ENCODE results near the gene MAGEA11.
A peak's percentile ranks its signal among the peaks of the same experiment; 100 is the strongest.
"Not testable (repeated sequence)": the region's sequence is repeated elsewhere in the genome, so short reads cannot be mapped to it uniquely, and the experiment has no call there.

The MAGEA11 gene

DNA sequence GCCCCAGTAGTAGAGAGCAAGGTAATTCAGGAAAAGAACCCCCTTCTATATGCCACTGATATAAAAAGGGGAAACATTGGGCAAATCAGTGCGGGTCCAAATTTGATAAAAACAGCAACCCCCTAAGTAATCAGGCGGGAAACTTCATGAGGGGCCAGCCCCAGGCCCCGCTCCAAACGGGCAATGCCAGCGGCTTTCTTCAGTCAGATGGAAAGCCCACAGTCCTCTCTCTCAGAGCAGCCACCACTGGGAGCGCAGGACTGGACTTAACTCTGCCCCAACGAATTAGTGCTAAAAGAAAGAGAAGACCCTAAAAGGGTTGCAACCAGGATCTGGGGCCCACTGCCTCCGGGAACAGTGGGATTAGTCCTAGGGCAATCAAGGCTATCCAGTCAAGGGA, 9.9 kb downstream of the MAGEA11 start:
- H3K4me1 ChIP-seq (ENCODE audit: low read length) = no peaks in the 10 kb centered on the region
- no peaks in the 10 kb centered on the region for H3K27me3 ChIP-seq (ENCODE audit: low read depth, low read length)
- H3K4me3 ChIP-seq (ENCODE audit: low read length) = no peak overlapping the region
- H2AFZ ChIP-seq (ENCODE audit: low read depth, low read length) = no peak overlapping the region
- no peaks in the 10 kb centered on the region for H3K36me3 ChIP-seq (replicated peaks; ENCODE audit: low read depth, low read length)
- H4K20me1 ChIP-seq (ENCODE audit: insufficient read depth, low read length) = no peaks in the 10 kb centered on the region
- H3K9ac ChIP-seq (ENCODE audit: low read length) = no peak overlapping the region
- H3K79me2 ChIP-seq (ENCODE audit: low read length) = no peaks in the 10 kb centered on the region
- H3K4me2 ChIP-seq (ENCODE audit: low read length) = no peak overlapping the region
- H3K9me3 ChIP-seq (ENCODE audit: insufficient read depth, low read length) = no peaks in the 10 kb centered on the region
- no peak for TF ChIP-seq EZH2phosphoT487 (IDR thresholded peaks at IDR 0.05; ENCODE audit: low read depth)
- TF ChIP-seq, protein P1, sequence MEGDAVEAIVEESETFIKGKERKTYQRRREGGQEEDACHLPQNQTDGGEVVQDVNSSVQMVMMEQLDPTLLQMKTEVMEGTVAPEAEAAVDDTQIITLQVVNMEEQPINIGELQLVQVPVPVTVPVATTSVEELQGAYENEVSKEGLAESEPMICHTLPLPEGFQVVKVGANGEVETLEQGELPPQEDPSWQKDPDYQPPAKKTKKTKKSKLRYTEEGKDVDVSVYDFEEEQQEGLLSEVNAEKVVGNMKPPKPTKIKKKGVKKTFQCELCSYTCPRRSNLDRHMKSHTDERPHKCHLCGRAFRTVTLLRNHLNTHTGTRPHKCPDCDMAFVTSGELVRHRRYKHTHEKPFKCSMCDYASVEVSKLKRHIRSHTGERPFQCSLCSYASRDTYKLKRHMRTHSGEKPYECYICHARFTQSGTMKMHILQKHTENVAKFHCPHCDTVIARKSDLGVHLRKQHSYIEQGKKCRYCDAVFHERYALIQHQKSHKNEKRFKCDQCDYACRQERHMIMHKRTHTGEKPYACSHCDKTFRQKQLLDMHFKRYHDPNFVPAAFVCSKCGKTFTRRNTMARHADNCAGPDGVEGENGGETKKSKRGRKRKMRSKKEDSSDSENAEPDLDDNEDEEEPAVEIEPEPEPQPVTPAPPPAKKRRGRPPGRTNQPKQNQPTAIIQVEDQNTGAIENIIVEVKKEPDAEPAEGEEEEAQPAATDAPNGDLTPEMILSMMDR (IDR thresholded peaks at IDR 0.05; ENCODE audit: low read depth, low read length) = no peak
- no peak overlapping the region for H3K27ac ChIP-seq (ENCODE audit: low read length)

DNA sequence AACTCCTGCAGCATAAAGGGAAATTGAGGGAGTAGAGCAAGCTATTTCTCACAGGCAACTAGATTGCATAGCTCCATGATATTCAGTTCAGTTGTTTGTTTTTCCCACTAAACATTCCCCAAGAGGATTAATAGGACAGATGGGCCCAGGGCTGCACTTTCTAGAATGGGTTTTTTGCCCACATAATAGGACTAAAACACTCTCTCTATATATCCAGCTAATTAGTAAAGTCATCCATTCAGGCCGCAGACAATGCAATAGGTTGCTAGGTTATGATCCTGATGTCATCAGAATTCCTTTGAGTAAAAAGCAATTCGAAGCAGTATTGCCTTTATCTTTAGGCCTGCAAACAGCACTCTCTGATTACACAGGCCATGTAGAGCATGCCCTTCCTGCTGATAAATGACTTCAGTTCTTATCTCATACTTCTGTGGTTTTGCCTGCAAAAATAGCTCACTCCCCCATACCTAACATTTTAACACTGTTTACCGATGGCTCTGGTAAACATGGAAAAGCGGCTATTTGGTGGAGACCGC, 11.8 kb downstream of the MAGEA11 start:
- not testable (repeated sequence) for H2AFZ ChIP-seq (ENCODE audit: low read depth, low read length); H3K27ac ChIP-seq (ENCODE audit: low read length); H3K27me3 ChIP-seq (ENCODE audit: low read depth, low read length); H3K4me2 ChIP-seq (ENCODE audit: low read length); H3K9ac ChIP-seq (ENCODE audit: low read length); H3K79me2 ChIP-seq (ENCODE audit: low read length); H3K4me1 ChIP-seq (ENCODE audit: low read length); H3K9me3 ChIP-seq (ENCODE audit: insufficient read depth, low read length); H3K4me3 ChIP-seq (ENCODE audit: low read length); H4K20me1 ChIP-seq (ENCODE audit: insufficient read depth, low read length); H3K36me3 ChIP-seq (replicated peaks; ENCODE audit: low read depth, low read length)

- H3K27ac ChIP-seq (ENCODE audit: low read length); H2AFZ ChIP-seq (ENCODE audit: low read depth, low read length); H3K79me2 ChIP-seq (ENCODE audit: low read length); H4K20me1 ChIP-seq (ENCODE audit: insufficient read depth, low read length); H3K36me3 ChIP-seq (replicated peaks; ENCODE audit: low read depth, low read length); H3K9ac ChIP-seq (ENCODE audit: low read length); H3K27me3 ChIP-seq (ENCODE audit: low read depth, low read length); H3K4me3 ChIP-seq (ENCODE audit: low read length); H3K4me1 ChIP-seq (ENCODE audit: low read length); H3K4me2 ChIP-seq (ENCODE audit: low read length); H3K9me3 ChIP-seq (ENCODE audit: insufficient read depth, low read length): not testable (repeated sequence)
Measured at GRCh38 chrX:149727308-149727707, 15.4 kb downstream of the MAGEA11 start.

GRCh38 chrX:149742269-149742668, 30.4 kb downstream of the MAGEA11 start:
- not testable (repeated sequence) for H3K36me3 ChIP-seq (replicated peaks; ENCODE audit: low read depth, low read length); H4K20me1 ChIP-seq (ENCODE audit: insufficient read depth, low read length); H3K27ac ChIP-seq (ENCODE audit: low read length); H3K4me2 ChIP-seq (ENCODE audit: low read length); H3K79me2 ChIP-seq (ENCODE audit: low read length); H3K4me3 ChIP-seq (ENCODE audit: low read length); H2AFZ ChIP-seq (ENCODE audit: low read depth, low read length); H3K9me3 ChIP-seq (ENCODE audit: insufficient read depth, low read length); H3K27me3 ChIP-seq (ENCODE audit: low read depth, low read length); H3K9ac ChIP-seq (ENCODE audit: low read length); H3K4me1 ChIP-seq (ENCODE audit: low read length)

DNA sequence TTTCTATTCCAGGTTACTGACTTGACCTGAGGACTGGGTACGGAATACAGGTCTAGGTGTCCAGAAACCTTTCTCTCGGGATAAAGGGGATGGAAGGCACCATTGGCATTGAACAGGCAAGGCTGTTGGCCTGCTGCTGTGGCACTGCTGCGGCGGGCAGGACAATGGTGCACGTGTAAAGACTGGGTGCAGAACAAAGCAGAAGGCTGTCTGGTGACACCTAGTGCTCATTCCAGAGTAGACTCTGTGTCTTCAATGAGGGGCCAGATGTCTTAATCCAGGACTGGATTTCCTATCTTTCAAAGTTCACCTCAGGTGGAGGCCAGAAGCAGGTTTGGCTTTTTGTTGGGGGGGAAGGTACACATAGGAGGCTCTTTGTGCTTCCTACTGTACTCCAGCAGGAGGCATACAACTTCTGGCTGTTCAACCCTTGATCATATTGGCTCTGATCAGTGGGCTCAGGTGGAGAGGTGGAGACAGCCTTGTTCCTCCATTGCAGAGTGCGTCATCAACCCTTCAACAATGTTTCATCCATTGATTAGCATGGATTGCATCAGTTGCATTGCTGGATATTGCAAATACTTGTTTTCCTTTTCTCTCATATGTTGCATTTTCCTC, 34.6 kb downstream of the MAGEA11 start:
- H3K27me3 ChIP-seq (ENCODE audit: low read depth, low read length); H2AFZ ChIP-seq (ENCODE audit: low read depth, low read length); H3K36me3 ChIP-seq (replicated peaks; ENCODE audit: low read depth, low read length); H3K27ac ChIP-seq (ENCODE audit: low read length); H3K9ac ChIP-seq (ENCODE audit: low read length); H3K79me2 ChIP-seq (ENCODE audit: low read length); H3K4me1 ChIP-seq (ENCODE audit: low read length); H3K4me2 ChIP-seq (ENCODE audit: low read length); H4K20me1 ChIP-seq (ENCODE audit: insufficient read depth, low read length); H3K4me3 ChIP-seq (ENCODE audit: low read length); H3K9me3 ChIP-seq (ENCODE audit: insufficient read depth, low read length): not testable (repeated sequence)

- Histone ChIP-seq H3K27me3 (ENCODE audit: low read depth, low read length) (no peaks in the 10 kb centered on the region), H3K4me3 (ENCODE audit: low read length) (no peak overlapping the region), H3K4me1 (ENCODE audit: low read length) (peaks cover 10% of the 10 kb centered on the region), H3K79me2 (ENCODE audit: low read length) (no peaks in the 10 kb centered on the region), H3K36me3 (replicated peaks; ENCODE audit: low read depth, low read length) (no peaks in the 10 kb centered on the region), H2AFZ (ENCODE audit: low read depth, low read length) (no peak overlapping the region), H3K9me3 (ENCODE audit: insufficient read depth, low read length) (no peaks in the 10 kb centered on the region), H3K27ac (ENCODE audit: low read length) (no peak overlapping the region), H3K4me2 (ENCODE audit: low read length) (peak overlapping the region; percentile 13), H3K9ac (ENCODE audit: low read length) (no peak overlapping the region), H4K20me1 (ENCODE audit: insufficient read depth, low read length) (no peaks in the 10 kb centered on the region)
- no peak for TF ChIP-seq EZH2phosphoT487 (IDR thresholded peaks at IDR 0.05; ENCODE audit: low read depth)
Measured at GRCh38 chrX:149757206-149758067, 45.6 kb downstream of the MAGEA11 start.
